Ramos (cell line): Measurements from ENCODE around the gene SLC24A3.

Experiments used
- in situ Hi-C: fragments of 300-500 bp; cut with MboI; formaldehyde crosslinking; loops from one replicate; pipeline ENCODE4 v1.14.3; 2022; ENCODE audit warnings: low sequenced_read_pairs; ENCODE audit not compliant: unreplicated experiment

The SLC24A3 gene

GRCh38 chr20:19232997-19233794 is 20.8 kb downstream of the SLC24A3 start:
- in situ Hi-C loops = no loop called here

DNA sequence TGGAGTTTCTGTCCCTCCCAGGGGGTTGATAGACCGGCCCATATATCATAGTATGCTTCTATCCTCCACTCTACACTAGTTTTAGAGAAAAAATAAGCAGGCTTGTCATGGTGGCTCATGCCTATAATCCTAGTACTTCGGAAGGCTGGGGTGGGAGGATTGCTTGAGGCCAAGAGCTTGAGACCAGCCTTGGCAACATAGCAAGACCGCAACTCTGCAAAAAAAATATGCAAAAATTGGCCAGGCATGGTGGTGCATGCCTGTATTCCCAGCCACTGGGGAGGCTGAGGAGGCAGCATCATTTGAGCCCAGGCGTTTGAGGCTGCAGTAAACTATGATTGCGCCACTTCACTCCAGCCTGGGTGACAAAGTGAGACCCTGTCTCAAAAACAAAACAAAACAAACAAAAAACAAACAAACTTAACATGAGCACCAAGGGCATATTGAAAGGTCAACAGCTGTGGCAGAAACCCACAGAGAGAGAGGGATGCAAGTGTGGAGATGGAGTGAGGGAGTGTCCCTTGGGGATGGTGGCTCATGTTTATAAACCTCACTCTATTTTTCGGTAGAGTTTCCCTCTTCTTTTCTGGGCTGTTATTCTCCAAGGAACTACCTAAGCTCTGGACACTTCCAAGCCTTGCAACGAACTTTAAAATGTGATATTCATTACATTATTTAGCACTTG is 24.1 kb downstream of the SLC24A3 start:
- in situ Hi-C loops = no loop called here

- in situ Hi-C loops = no loop called here
Measured at GRCh38 chr20:19241440-19241839, 29.0 kb downstream of the SLC24A3 start.

- in situ Hi-C loops = no loop called here
Measured at GRCh38 chr20:19244291-19244690, 31.8 kb downstream of the SLC24A3 start.

- in situ Hi-C loops = no loop called here
Measured at GRCh38 chr20:19249106-19249879, 36.9 kb downstream of the SLC24A3 start.

GRCh38 chr20:19250346-19250745 is 37.9 kb downstream of the SLC24A3 start:
- in situ Hi-C loops = no loop called here

GRCh38 chr20:19251506-19251905 is 39.1 kb downstream of the SLC24A3 start:
- in situ Hi-C loops = no loop called here

DNA sequence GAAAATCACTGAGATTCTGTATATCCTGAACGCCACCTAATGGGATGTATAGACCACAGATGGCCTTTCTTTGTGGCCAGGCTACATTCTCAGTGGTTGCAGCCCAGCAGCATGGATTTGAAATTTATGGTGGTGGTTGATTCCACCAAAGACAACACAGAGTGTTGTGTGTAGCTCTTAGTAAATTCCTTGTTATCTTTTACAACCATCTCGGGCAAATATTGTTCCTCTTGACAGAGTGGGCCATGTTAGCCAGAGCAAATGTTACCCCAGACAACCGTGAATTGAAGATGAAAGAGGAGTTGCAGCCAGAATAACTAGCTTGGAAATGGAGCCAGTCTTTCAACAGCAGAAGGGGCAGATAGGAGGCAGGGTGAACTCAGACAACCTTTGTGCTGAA is 39.5 kb downstream of the SLC24A3 start:
- in situ Hi-C loops = no loop called here

DNA sequence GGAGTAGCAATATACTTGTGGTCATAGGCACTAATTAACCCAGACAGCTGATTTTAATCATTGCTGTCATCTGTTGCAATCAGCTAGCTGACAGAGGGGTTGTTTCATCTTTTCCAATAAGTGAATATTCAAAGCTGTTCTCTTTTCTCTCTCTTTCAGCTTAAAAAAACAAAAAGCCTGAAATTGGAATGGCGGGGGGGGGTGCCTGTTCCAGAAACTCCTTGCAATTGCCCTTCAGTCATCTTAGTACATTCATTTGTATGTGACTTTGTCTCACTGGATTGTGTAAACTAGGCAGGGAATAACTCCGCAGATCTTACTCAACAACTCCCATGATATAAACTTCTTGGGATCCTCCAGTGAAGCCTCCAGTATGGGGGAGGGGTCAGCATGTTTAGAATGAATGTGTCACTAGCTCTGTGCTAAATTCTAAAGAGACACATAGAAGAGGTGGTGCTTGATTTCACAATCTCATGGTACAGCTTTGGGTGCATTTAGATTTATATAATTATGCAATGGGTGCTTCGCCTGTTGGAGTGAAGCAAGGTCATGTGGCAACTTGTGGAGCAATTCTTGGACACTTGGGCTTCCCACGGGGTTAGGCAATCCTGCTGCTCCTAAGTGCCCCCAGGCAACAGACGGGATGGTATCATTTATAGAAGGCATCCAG is 40.1 kb downstream of the SLC24A3 start:
- in situ Hi-C loops = no loop called here

- in situ Hi-C loops = no loop called here
Measured at GRCh38 chr20:19253316-19253715, 40.9 kb downstream of the SLC24A3 start.

DNA sequence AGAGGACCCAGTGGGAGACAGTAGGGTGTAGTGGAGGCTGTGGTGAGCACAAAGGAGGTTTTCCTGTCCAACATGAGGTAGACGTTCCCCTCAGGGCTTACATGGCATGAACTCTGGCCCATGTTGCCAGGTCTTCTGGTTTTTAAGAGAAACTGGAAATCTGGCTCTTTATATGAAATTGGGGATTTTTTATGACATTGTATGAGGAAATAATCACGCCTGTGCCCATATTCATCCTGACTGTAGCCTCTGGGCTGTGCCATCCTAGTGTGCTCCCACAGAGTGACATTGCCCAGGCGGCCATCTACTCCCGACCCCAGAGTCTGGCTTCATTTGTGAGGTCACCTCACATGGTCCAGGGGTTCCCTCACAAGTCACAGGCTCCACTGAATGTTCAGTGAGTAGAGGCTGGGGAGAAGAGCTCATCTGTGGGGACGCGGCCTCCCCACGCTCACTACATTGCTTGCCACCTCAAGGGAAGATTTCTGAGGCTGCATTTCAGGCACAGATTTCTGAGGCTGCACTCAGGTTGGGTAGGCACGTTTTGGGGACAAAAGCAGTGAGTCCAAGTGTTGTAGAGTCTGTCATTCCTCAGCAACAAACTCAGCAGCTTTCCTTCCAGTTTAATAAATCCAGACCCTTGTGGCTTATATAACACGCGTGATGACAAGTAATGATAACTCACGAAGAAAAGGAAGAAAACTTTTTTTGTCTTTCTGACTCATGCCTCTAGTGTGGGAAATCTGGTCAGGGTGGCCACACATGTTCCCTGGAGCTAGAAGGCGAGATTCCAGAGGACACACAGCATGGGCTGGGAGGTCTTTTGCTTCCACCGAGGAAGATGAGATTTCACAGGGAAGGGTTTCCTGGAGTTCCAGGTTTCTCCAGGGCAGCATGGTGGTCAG is 41.7 kb downstream of the SLC24A3 start:
- in situ Hi-C loops = no loop called here

GRCh38 chr20:19254956-19255355 is 42.5 kb downstream of the SLC24A3 start:
- in situ Hi-C loops = no loop called here

- in situ Hi-C loops = no loop called here
Measured at GRCh38 chr20:19256085-19256484, 43.6 kb downstream of the SLC24A3 start.

- in situ Hi-C loops = no loop called here
Measured at GRCh38 chr20:19256906-19257595, 44.6 kb downstream of the SLC24A3 start.

DNA sequence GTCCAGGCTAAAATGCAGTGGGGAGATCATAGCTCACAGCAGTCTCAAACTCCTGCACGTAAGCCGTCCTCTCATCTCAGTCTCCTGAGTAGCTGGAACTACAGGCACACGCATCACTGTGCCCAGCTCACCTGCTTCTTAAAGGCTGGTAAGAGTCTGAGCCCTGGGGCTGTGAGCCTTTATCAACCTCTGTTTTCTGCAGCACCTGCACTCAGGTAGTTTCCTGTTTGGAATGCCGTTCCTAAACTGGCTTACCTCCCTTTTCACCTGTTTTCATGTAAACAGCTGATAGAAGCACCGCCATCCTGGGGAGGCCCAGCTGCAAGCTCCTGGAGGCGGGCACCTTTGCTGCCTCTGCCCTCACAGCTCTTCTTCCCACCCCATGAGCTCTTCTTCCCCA is 45.4 kb downstream of the SLC24A3 start:
- in situ Hi-C loops = no loop called here

- in situ Hi-C loops = no loop called here
Measured at GRCh38 chr20:19259141-19259591, 46.7 kb downstream of the SLC24A3 start.

- in situ Hi-C loops = no loop called here
Measured at GRCh38 chr20:19260412-19261090, 48.1 kb downstream of the SLC24A3 start.

- in situ Hi-C loops = no loop called here
Measured at GRCh38 chr20:19264191-19264590, 51.7 kb downstream of the SLC24A3 start.
